SK-N-SH (cell line): ENCODE measurements around the gene SMYD1. TPM values are rescaled to one million over a fixed set of nuclear protein-coding genes. Genes with fewer than 3 reads are reported as not detected.

Source experiments
- CTCF ChIA-PET: fragments of 300-600, 350-600 bp; formaldehyde crosslinking; extraction: SDS; loops from one replicate; lab custom pipeline; 2021; lab: Yijun Ruan, JAX
- POLR2A ChIA-PET: fragments of 350-600 bp; sonication (Branson Sonifier 250); formaldehyde crosslinking; extraction: SDS; loops from one replicate; lab custom pipeline; 2020; ENCODE audit warnings: antibody characterized with exemption, inconsistent platforms; lab: Yijun Ruan, JAX
- DNase-seq: peaks from one replicate; pipeline ENCODE4 v3.0.0; 2012
- H2AFZ ChIP-seq: fragments of 200-600 bp; sonication (generic); 2 replicates; pipeline ENCODE4 v1.8.1; 2016; ENCODE audit warnings: antibody characterized with exemption, mild to moderate bottlenecking, low read depth
- H3F3A ChIP-seq: fragments of 200-600 bp; sonication (generic); replicated peaks from 2 replicates; pipeline ENCODE3; 2016; ENCODE audit warnings: antibody characterized with exemption, mild to moderate bottlenecking; ENCODE audit not compliant: insufficient read depth
- H3K27ac ChIP-seq, 2 experiments: fragments of 200-500 bp in 1 of 2; fragments of 200-600 bp in 1 of 2; sonication (Bioruptor generic) in 1 of 2; sonication (generic), shearing (Covaris generic) in 1 of 2; 2 replicates each; pipeline versions ENCODE4 v1.5.1 to v1.6.1; 2014 to 2016; ENCODE audit warnings: low read depth in 2 of 2, inconsistent platforms in 1 of 2, low read length in 1 of 2, mild to moderate bottlenecking in 1 of 2, mixed read lengths in 1 of 2
- H3K27me3 ChIP-seq: fragments of 200-600 bp; sonication (generic), shearing (Covaris generic); 2 replicates; pipeline ENCODE4 v1.6.1; 2016; ENCODE audit warnings: mixed run types; ENCODE audit not compliant: insufficient read depth
- H3K36me3 ChIP-seq, 2 experiments: fragments of 200-500 bp in 1 of 2; fragments of 200-600 bp in 1 of 2; sonication (Bioruptor generic) in 1 of 2; sonication (generic) in 1 of 2; replicated peaks in 1 of 2; 2 replicates each; pipeline versions ENCODE3 to v1.5.1; 2014 to 2016; ENCODE audit warnings: low read length in 1 of 2, mild to moderate bottlenecking in 1 of 2; ENCODE audit not compliant: insufficient read depth in 2 of 2, control insufficient read depth in 1 of 2
- H3K4me1 ChIP-seq, 2 experiments: fragments of 200-500 bp in 1 of 2; fragments of 200-600 bp in 1 of 2; sonication (Bioruptor generic) in 1 of 2; sonication (generic), shearing (Covaris generic) in 1 of 2; 2 replicates each; pipeline versions ENCODE4 v1.5.1 to v1.6.1; 2014 to 2016; ENCODE audit warnings: low read depth in 1 of 2, low read length in 1 of 2, mixed run types in 1 of 2; ENCODE audit not compliant: insufficient read depth in 2 of 2, control insufficient read depth in 1 of 2
- H3K4me2 ChIP-seq: fragments of 200-600 bp; sonication (generic), shearing (Covaris generic); 2 replicates; pipeline ENCODE4 v1.6.1; 2017; ENCODE audit warnings: mixed run types
- H3K4me3 ChIP-seq, 2 experiments: fragments of 200-500 bp in 1 of 2; fragments of 200-600 bp in 1 of 2; sonication (Bioruptor generic) in 1 of 2; sonication (generic), shearing (Covaris generic) in 1 of 2; 2 replicates each; pipeline versions ENCODE4 v1.5.1 to v1.8.1; 2014 to 2016; ENCODE audit warnings: low read depth in 2 of 2, inconsistent platforms in 1 of 2, low read length in 1 of 2, mild to moderate bottlenecking in 1 of 2, mixed read lengths in 1 of 2, moderate library complexity in 1 of 2
- H3K79me2 ChIP-seq: fragments of 200-600 bp; sonication (generic); 2 replicates; pipeline ENCODE4 v1.8.1; 2017; ENCODE audit warnings: mild to moderate bottlenecking; ENCODE audit not compliant: insufficient read depth
- H3K9ac ChIP-seq: fragments of 200-600 bp; sonication (generic); 2 replicates; pipeline ENCODE4 v1.6.1; 2017; ENCODE audit warnings: mixed run types
- H3K9me2 ChIP-seq: fragments of 200-600 bp; sonication (generic); 2 replicates; pipeline ENCODE4 v1.6.1; 2017; ENCODE audit warnings: mixed run types
- H3K9me3 ChIP-seq: fragments of 200-600 bp; sonication (generic); 2 replicates; pipeline ENCODE4 v1.6.1; 2017; ENCODE audit warnings: mixed run types, mild to moderate bottlenecking, moderate library complexity
- H4K20me1 ChIP-seq: fragments of 200-600 bp; sonication (generic); 2 replicates; pipeline ENCODE4 v1.6.1; 2017; ENCODE audit warnings: mild to moderate bottlenecking, mixed run types; ENCODE audit not compliant: insufficient read depth
- CHD2 ChIP-seq: fragments of 150-350 bp; IDR thresholded peaks from 2 replicates; pipeline ENCODE4 v1.6.1; 2018; ENCODE audit warnings: low read length; ENCODE audit not compliant: partially characterized antibody
- ELF1 ChIP-seq: IDR thresholded peaks from 2 replicates; pipeline ENCODE4 v1.4.0; 2012
- FOSL2 ChIP-seq: IDR thresholded peaks from 2 replicates; pipeline ENCODE4 v1.4.0; 2012; ENCODE audit warnings: low read depth, mild to moderate bottlenecking, moderate library complexity, borderline replicate concordance
- FOXJ3 ChIP-seq: sonication (generic); formaldehyde crosslinking; IDR thresholded peaks from 2 replicates; pipeline ENCODE4 v1.5.1; 2020; ENCODE audit warnings: mild to moderate bottlenecking, missing genetic modification reagents
- FOXM1 ChIP-seq: IDR thresholded peaks from 2 replicates; pipeline ENCODE4 v1.4.0; 2012; ENCODE audit warnings: low read depth, mild to moderate bottlenecking
- GATA2 ChIP-seq: sonication (generic); formaldehyde crosslinking; IDR thresholded peaks from 2 replicates; pipeline ENCODE4 v1.5.0; 2020; ENCODE audit warnings: mild to moderate bottlenecking, missing genetic modification reagents
- JUND ChIP-seq: IDR thresholded peaks from 2 replicates; pipeline ENCODE4 v1.4.0; 2012
- MXI1 ChIP-seq: IDR thresholded peaks from 2 replicates; pipeline ENCODE4 v1.6.1; 2012; ENCODE audit warnings: mild to moderate bottlenecking, low read depth, low read length, improper control_type of control experiment
- NFIC ChIP-seq: IDR thresholded peaks from 2 replicates; pipeline ENCODE4 v1.4.0; 2012; ENCODE audit warnings: borderline replicate concordance
- NRF1 ChIP-seq: IDR thresholded peaks from 2 replicates; pipeline ENCODE4 v1.6.1; 2012; ENCODE audit warnings: low read depth, mild to moderate bottlenecking, low read length
- POLR2AphosphoS5 ChIP-seq: IDR thresholded peaks from 2 replicates; pipeline ENCODE4 v1.6.1; 2012; ENCODE audit warnings: low read depth, low read length
- RCOR1 ChIP-seq: fragments of 150-350 bp; IDR thresholded peaks from 2 replicates; pipeline ENCODE4 v1.6.1; 2017; ENCODE audit warnings: antibody characterized with exemption, low read length
- RFX5 ChIP-seq: IDR thresholded peaks from 2 replicates; pipeline ENCODE4 v1.6.1; 2012; ENCODE audit warnings: mild to moderate bottlenecking, improper control_type of control experiment, low read length
- RXRA ChIP-seq: IDR thresholded peaks from 2 replicates; pipeline ENCODE4 v1.4.0; 2012; ENCODE audit warnings: low read depth, mild to moderate bottlenecking, borderline replicate concordance
- SIN3A ChIP-seq: IDR thresholded peaks from 2 replicates; pipeline ENCODE4 v1.6.1; 2012; ENCODE audit warnings: low read depth, mild to moderate bottlenecking, low read length, moderate library complexity, borderline replicate concordance
- TAF1 ChIP-seq: IDR thresholded peaks from 2 replicates; pipeline ENCODE4 v1.6.1; 2012; ENCODE audit warnings: low read depth, mild to moderate bottlenecking, low read length, moderate library complexity, borderline replicate concordance
- WGBS: methylation state at CpG from one replicate; pipeline ENCODE4 v1.1.6; 2017; ENCODE audit warnings: low lambda C conversion rate; 5-methylcytosine and 5-hydroxymethylcytosine counted together
- polyA plus RNA-seq, 3 experiments: library from polyadenylated mRNA; depleted of rRNA; stranded (reverse); fragments of >200 nt; gene quantifications; 2 replicates each; pipeline ENCODE4 v1.2.3, GENCODE V29; 2012
- TF ChIP-seq, protein P1 (sequence below): fragments of 150-350 bp; IDR thresholded peaks from 2 replicates; pipeline ENCODE4 v1.6.1; 2016; ENCODE audit warnings: mild to moderate bottlenecking, low read depth, low read length
- TF ChIP-seq, protein P2 (sequence below): fragments of 200-600 bp; sonication (generic); IDR thresholded peaks from 2 replicates; pipeline ENCODE4 v1.6.1; 2017; ENCODE audit warnings: antibody characterized with exemption, mild to moderate bottlenecking, moderate library complexity
- TF ChIP-seq, protein P3 (sequence below): IDR thresholded peaks from 2 replicates; pipeline ENCODE4; 2012
- TF ChIP-seq, protein P4 (sequence below): IDR thresholded peaks from 2 replicates; pipeline ENCODE4 v1.4.0; 2012; ENCODE audit warnings: low read depth

The SMYD1 gene
- polyA plus RNA-seq, 1 of the 3 experiments (the other 2 are of a cell fraction), result not detected

DNA sequence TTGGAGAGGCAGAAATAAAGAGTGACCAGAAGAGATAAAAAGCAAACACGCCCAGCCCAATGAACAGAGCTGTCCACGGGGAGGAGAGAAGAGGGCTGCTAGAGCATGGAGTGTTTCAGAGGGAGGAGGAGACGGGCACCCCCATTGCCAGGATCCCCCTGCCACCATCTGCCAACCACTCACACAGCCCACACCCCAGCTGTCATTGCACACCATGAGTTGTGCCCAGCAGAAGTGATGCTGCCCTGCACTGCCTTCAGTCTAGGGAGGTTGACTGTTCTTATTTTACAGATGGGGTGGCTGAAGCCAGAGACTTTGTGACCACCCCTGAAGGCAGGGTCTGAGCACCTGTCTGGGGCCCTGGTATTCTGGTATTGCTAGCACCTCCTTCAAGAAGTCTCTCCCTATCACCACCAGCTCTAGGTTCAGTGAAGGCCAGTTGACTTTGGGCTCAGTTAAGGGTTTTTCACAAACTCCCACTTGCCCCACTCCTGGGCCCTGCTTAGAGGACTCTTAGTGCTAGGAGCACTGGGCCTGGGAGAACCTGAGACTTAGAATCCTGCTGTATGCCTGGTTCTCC, 57.8 kb downstream of the SMYD1 start (continued):
- TF ChIP-seq, protein P1, sequence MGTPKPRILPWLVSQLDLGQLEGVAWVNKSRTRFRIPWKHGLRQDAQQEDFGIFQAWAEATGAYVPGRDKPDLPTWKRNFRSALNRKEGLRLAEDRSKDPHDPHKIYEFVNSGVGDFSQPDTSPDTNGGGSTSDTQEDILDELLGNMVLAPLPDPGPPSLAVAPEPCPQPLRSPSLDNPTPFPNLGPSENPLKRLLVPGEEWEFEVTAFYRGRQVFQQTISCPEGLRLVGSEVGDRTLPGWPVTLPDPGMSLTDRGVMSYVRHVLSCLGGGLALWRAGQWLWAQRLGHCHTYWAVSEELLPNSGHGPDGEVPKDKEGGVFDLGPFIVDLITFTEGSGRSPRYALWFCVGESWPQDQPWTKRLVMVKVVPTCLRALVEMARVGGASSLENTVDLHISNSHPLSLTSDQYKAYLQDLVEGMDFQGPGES, result no peak
- TF ChIP-seq CHD2, result no peak
- TF ChIP-seq FOXM1, result no peak
- no peak for TF ChIP-seq TAF1
- TF ChIP-seq, all 33 proteins: peak for 0

DNA sequence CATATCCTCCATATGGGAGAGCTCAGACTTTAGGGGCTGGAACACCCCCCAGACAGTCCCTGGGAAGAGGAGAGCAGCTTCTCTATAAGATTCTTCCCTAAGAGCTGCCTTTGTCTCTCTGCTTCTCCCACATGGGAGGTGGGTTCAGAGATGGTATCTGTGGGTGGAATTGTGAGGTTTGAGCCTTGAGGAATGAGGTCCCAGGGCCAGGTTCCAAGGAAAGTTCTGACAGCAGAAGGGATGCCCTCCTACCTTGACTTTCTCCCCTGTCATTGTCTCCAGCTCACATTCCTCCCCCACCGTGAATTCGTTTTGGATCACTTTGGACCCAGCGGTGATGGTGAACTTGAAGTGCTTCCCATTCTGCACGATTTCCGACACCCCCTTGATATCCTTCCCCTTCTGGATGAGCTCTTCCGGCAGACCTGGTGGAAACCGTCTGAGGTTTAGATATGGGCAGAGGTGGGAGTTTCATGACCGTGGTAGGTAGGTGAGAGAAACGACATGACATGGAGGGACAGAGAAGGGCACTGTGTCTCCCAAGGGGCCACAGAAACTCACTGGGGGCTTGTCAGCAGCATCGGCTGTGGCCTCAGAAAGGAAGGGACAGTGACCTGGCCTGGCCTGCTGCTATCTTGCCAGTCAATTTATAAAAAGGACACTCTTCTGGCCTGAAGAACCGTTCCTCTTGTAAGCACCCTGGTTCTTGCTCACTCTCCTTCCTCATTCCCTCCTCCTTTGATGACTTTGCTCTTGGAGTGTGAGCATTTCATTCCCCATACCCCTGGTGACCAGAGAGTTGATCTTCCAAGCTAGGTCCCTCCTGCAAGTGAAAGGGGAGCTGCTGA, 58.5 kb downstream of the SMYD1 start:
- H4K20me1 ChIP-seq, result no peaks in the 10 kb centered on the region
- no peaks in the 10 kb centered on the region for H3K36me3 ChIP-seq
- WGBS, result 43% methylated on average over 11 of the region's 11 CpGs
- no peaks in the 10 kb centered on the region for H3K9me3 ChIP-seq
- TF ChIP-seq FOXM1 (no peak), FOSL2 (no peak), POLR2AphosphoS5 (no peak), FOXJ3 (CRISPR knock-in tag) (no peak), SIN3A (no peak), ELF1 (no peak), NFIC (no peak), RCOR1 (no peak), RXRA (no peak), CHD2 (no peak), TAF1 (no peak), MXI1 (no peak), RFX5 (no peak), GATA2 (CRISPR knock-in tag) (no peak), NRF1 (no peak), JUND (no peak)
- TF ChIP-seq, protein P2, sequence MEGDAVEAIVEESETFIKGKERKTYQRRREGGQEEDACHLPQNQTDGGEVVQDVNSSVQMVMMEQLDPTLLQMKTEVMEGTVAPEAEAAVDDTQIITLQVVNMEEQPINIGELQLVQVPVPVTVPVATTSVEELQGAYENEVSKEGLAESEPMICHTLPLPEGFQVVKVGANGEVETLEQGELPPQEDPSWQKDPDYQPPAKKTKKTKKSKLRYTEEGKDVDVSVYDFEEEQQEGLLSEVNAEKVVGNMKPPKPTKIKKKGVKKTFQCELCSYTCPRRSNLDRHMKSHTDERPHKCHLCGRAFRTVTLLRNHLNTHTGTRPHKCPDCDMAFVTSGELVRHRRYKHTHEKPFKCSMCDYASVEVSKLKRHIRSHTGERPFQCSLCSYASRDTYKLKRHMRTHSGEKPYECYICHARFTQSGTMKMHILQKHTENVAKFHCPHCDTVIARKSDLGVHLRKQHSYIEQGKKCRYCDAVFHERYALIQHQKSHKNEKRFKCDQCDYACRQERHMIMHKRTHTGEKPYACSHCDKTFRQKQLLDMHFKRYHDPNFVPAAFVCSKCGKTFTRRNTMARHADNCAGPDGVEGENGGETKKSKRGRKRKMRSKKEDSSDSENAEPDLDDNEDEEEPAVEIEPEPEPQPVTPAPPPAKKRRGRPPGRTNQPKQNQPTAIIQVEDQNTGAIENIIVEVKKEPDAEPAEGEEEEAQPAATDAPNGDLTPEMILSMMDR, result no peak
- TF ChIP-seq, protein P3, sequence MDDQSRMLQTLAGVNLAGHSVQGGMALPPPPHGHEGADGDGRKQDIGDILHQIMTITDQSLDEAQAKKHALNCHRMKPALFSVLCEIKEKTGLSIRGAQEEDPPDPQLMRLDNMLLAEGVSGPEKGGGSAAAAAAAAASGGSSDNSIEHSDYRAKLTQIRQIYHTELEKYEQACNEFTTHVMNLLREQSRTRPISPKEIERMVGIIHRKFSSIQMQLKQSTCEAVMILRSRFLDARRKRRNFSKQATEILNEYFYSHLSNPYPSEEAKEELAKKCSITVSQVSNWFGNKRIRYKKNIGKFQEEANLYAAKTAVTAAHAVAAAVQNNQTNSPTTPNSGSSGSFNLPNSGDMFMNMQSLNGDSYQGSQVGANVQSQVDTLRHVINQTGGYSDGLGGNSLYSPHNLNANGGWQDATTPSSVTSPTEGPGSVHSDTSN, result no peak
- TF ChIP-seq, protein P4, sequence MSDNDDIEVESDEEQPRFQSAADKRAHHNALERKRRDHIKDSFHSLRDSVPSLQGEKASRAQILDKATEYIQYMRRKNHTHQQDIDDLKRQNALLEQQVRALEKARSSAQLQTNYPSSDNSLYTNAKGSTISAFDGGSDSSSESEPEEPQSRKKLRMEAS, result no peak
- no peaks in the 10 kb centered on the region for H3K79me2 ChIP-seq
- H3K27ac ChIP-seq, result no peak overlapping the region
- ChIA-PET CTCF (interaction anchor here (1.2 kb wide), 1 partner anchor 10 kb away, joined by 3 read pairs; no protein-coding TSS in a partner anchor), POLR2A (no interaction called here)
- H3K9me2 ChIP-seq, result no peaks in the 10 kb centered on the region
- no peak for DNase-seq
- no peaks in the 10 kb centered on the region for H3F3A ChIP-seq
- H3K4me1 ChIP-seq, result peaks cover 0 to 2% of the 10 kb centered on the region in 2 experiments; a peak in 1 of 4 replicates
- no peak overlapping the region for H3K4me3 ChIP-seq
- H3K9ac ChIP-seq, result no peak overlapping the region
- no peaks in the 10 kb centered on the region for H3K27me3 ChIP-seq
- H3K4me2 ChIP-seq, result no peak overlapping the region
- no peak overlapping the region for H2AFZ ChIP-seq
